Measurements from ENCODE around the gene SH3RF3.
"Not testable (repeated sequence)": the region's sequence is repeated elsewhere in the genome, so short reads cannot be mapped to it uniquely, and the experiment has no call there.

DNA sequence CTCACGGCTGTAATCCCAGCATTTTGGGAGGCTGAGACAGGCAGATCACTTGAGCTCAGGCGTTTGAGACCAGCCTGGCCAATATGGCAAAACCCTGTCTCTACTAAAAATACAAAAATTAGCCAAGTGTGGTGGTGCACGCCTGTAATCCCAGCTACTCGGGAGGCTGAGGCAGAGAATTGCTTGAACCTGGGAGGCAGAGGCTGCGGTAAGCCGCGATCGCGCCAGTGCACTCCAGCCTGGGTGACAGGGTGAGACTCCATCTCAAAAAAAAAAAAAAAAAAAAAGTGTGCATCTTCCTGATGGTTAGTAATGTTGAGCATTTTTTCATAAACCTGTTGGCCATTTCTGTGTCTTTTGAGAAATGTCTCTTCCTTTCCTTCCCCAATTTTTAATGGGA, 92.3 kb downstream of the SH3RF3 start:
- not testable (repeated sequence) for TF ChIP-seq POLR2AphosphoS5 (IDR thresholded peaks at IDR 0.05; ENCODE audit: low read depth, low read length); CREB1 (IDR thresholded peaks at IDR 0.05); CREB1 (CRISPR knock-in tag; IDR thresholded peaks at IDR 0.05); SNAI1 (CRISPR knock-in tag; IDR thresholded peaks at IDR 0.05; ENCODE audit: borderline replicate concordance); BRD4 (CRISPR knock-in tag; IDR thresholded peaks at IDR 0.05); ZNF292 (CRISPR knock-in tag; IDR thresholded peaks at IDR 0.05; ENCODE audit: borderline replicate concordance, low read depth); IRF2 (CRISPR knock-in tag; IDR thresholded peaks at IDR 0.05); STAT6 (CRISPR knock-in tag; IDR thresholded peaks at IDR 0.05; ENCODE audit: borderline replicate concordance); STAG1 (CRISPR knock-in tag; IDR thresholded peaks at IDR 0.05); MEF2D (CRISPR knock-in tag; IDR thresholded peaks at IDR 0.05)
- TF ChIP-seq, protein P1, sequence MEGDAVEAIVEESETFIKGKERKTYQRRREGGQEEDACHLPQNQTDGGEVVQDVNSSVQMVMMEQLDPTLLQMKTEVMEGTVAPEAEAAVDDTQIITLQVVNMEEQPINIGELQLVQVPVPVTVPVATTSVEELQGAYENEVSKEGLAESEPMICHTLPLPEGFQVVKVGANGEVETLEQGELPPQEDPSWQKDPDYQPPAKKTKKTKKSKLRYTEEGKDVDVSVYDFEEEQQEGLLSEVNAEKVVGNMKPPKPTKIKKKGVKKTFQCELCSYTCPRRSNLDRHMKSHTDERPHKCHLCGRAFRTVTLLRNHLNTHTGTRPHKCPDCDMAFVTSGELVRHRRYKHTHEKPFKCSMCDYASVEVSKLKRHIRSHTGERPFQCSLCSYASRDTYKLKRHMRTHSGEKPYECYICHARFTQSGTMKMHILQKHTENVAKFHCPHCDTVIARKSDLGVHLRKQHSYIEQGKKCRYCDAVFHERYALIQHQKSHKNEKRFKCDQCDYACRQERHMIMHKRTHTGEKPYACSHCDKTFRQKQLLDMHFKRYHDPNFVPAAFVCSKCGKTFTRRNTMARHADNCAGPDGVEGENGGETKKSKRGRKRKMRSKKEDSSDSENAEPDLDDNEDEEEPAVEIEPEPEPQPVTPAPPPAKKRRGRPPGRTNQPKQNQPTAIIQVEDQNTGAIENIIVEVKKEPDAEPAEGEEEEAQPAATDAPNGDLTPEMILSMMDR (CRISPR knock-in tag; IDR thresholded peaks at IDR 0.05), result not testable (repeated sequence)
